Right atrium auricular region (tissue), 2 donors: ENCODE results near the gene TNS3. TPM values are rescaled to one million over a fixed set of nuclear protein-coding genes. Genes with fewer than 3 reads are reported as not detected.

ENCODE experiments used
- DNase-seq: peaks from one replicate; pipeline ENCODE4 v3.0.0-alpha.2; 2019; ENCODE audit warnings: low spot score
- H3K27ac ChIP-seq, 2 donors: fragments of 200-600 bp; sonication (generic); 1 replicate in 1 of 2; 2 replicates in 1 of 2; pipeline ENCODE4 v1.5.1; 2016 to 2019
- H3K27me3 ChIP-seq, 2 donors: fragments of 200-600 bp; sonication (generic); one replicate each; pipeline versions ENCODE4 v1.5.1 to v1.6.0; 2017 to 2019
- H3K36me3 ChIP-seq: fragments of 200-600 bp; sonication (generic); one replicate; pipeline ENCODE4 v1.5.1; 2016
- H3K4me1 ChIP-seq, 2 donors: fragments of 200-600 bp; sonication (generic); one replicate each; pipeline versions ENCODE4 v1.5.1 to v1.6.0; 2017 to 2019
- H3K4me3 ChIP-seq, 2 donors: fragments of 200-600 bp; sonication (generic); 1 replicate in 1 of 2; 2 replicates in 1 of 2; pipeline ENCODE4 v1.5.1; 2017 to 2019; ENCODE audit warnings: mild to moderate bottlenecking in 1 of 2, moderate library complexity in 1 of 2
- H3K9me3 ChIP-seq, 2 donors: fragments of 200-600 bp; sonication (generic); one replicate each; pipeline ENCODE4 v1.5.1; 2019
- CTCF ChIP-seq, 2 donors: fragments of 200-600 bp; sonication (generic); IDR thresholded peaks; one replicate each; pipeline ENCODE4 v1.5.1; 2019; ENCODE audit warnings: antibody characterized with exemption in 2 of 2
- total RNA-seq, 2 donors: library from RNA; depleted of rRNA; stranded (reverse); fragments of >200 nt; gene quantifications; one replicate each; pipeline ENCODE4 v1.1.0, GENCODE V29; 2016

TNS3 gene
- total RNA-seq, 2 donors from 2014 or later, result 39.7 to 44.4 TPM

GRCh38 chr7:47337531-47337930 is 244.4 kb downstream of the TNS3 start:
- H3K36me3 ChIP-seq, result no peaks in the 10 kb centered on the region
- DNase-seq, result no peak
- TF ChIP-seq CTCF (IDR thresholded peaks at IDR 0.05), result peak in 1 of 2 donors; percentile 31
- H3K4me3 ChIP-seq, result no peak overlapping the region
- H3K9me3 ChIP-seq, result no peaks in the 10 kb centered on the region
- no peaks in the 10 kb centered on the region for H3K27me3 ChIP-seq
- peak overlapping the region; percentile 76 to 96 for H3K27ac ChIP-seq
- peaks cover 0 to 43% of the 10 kb centered on the region in 2 donors for H3K4me1 ChIP-seq

- DNase-seq, result no peak
- TF ChIP-seq CTCF (IDR thresholded peaks at IDR 0.05), result no peak
- no peaks in the 10 kb centered on the region for H3K27me3 ChIP-seq
- peak overlapping the region; percentile 76 to 96 for H3K27ac ChIP-seq
- no peaks in the 10 kb centered on the region for H3K36me3 ChIP-seq
- no peak overlapping the region for H3K4me3 ChIP-seq
- no peaks in the 10 kb centered on the region for H3K9me3 ChIP-seq
- H3K4me1 ChIP-seq, result peaks cover 0 to 45% of the 10 kb centered on the region in 2 donors
These were observed 245.2 kb downstream of the TNS3 start for GRCh38 chr7:47336472-47337425.

GRCh38 chr7:47335557-47336471 is 246.1 kb downstream of the TNS3 start:
- Histone ChIP-seq H3K36me3 (no peaks in the 10 kb centered on the region), H3K4me3 (no peak overlapping the region), H3K27me3 (no peaks in the 10 kb centered on the region), H3K9me3 (no peaks in the 10 kb centered on the region), H3K27ac (peak overlapping the region; percentile 76 to 96), H3K4me1 (peaks cover 0 to 54% of the 10 kb centered on the region in 2 donors)
- DNase-seq, result peak; percentile 80
- TF ChIP-seq CTCF (IDR thresholded peaks at IDR 0.05), result no peak

- no peak for DNase-seq
- Histone ChIP-seq H3K27ac (peak overlapping the region; percentile 76 to 96), H3K36me3 (no peaks in the 10 kb centered on the region), H3K27me3 (no peaks in the 10 kb centered on the region), H3K4me1 (peaks cover 0 to 62% of the 10 kb centered on the region in 2 donors), H3K4me3 (no peak overlapping the region), H3K9me3 (no peaks in the 10 kb centered on the region)
- no peak for TF ChIP-seq CTCF (IDR thresholded peaks at IDR 0.05)
These were observed 246.8 kb downstream of the TNS3 start for GRCh38 chr7:47335071-47335470.

- no peak for TF ChIP-seq CTCF (IDR thresholded peaks at IDR 0.05)
- Histone ChIP-seq H3K4me3 (no peak overlapping the region), H3K4me1 (peaks cover 0 to 73% of the 10 kb centered on the region in 2 donors), H3K9me3 (no peaks in the 10 kb centered on the region), H3K36me3 (no peaks in the 10 kb centered on the region), H3K27me3 (no peaks in the 10 kb centered on the region), H3K27ac (peak overlapping the region; percentile 76 to 96)
- DNase-seq, result peak; percentile 40
These were observed 248.0 kb downstream of the TNS3 start for GRCh38 chr7:47333959-47334358.
